NCI-H226 (cell line): ENCODE data around the gene SLC6A20.

Source experiments
- DNase-seq: peaks from one replicate; pipeline ENCODE4 v3.0.0-alpha.2; 2015

The SLC6A20 gene

GRCh38 chr3:45712434-45713110 is 83.8 kb downstream of the SLC6A20 start:
- DNase-seq = no peak

- no peak for DNase-seq
Measured at GRCh38 chr3:45711931-45712330, 84.4 kb downstream of the SLC6A20 start.

- DNase-seq = no peak
Measured at GRCh38 chr3:45705839-45706808, 90.2 kb downstream of the SLC6A20 start.
